Measurements from ENCODE around the gene TARS1. TPM values are rescaled to one million over a fixed set of nuclear protein-coding genes. Genes with fewer than 3 reads are reported as not detected.

Gene TARS1
- total and polyA plus RNA-seq, 2 of the 13 experiments (the other 11 are each of a cell fraction or from before 2014, with no cell fraction given) = 77.0 to 184 TPM

GRCh38 chr5:33417632-33418031 lies 23.1 kb upstream of the TARS1 start (continued):
- TF ChIP-seq REST (IDR thresholded peaks at IDR 0.05; ENCODE audit: borderline replicate concordance in 1 of 2, low read depth in 1 of 2, low read length in 2 of 2) (no peak), CHD2 (IDR thresholded peaks at IDR 0.05; ENCODE audit: low read depth, low read length) (no peak), ISX (CRISPR knock-in tag; conservative IDR thresholded peaks at IDR 0.05) (no peak), KAT7 (CRISPR knock-in tag; IDR thresholded peaks at IDR 0.05; ENCODE audit: borderline replicate concordance) (no peak), ISL2 (CRISPR knock-in tag; IDR thresholded peaks at IDR 0.05) (no peak), ZNF329 (CRISPR knock-in tag; IDR thresholded peaks at IDR 0.05; ENCODE audit: low read depth) (no peak), RNF219 (CRISPR knock-in tag; IDR thresholded peaks at IDR 0.05) (no peak), ZNF777 (CRISPR knock-in tag; IDR thresholded peaks at IDR 0.05) (no peak), ARID4A (CRISPR knock-in tag; IDR thresholded peaks at IDR 0.05; ENCODE audit: borderline replicate concordance) (no peak), TRIM24 (CRISPR knock-in tag; IDR thresholded peaks at IDR 0.05) (no peak), ZBTB44 (CRISPR knock-in tag; IDR thresholded peaks at IDR 0.05) (no peak), MTA3 (CRISPR knock-in tag; IDR thresholded peaks at IDR 0.05) (no peak), ZNF574 (CRISPR knock-in tag; IDR thresholded peaks at IDR 0.05) (no peak)
